Karpas-422 (cell line): ENCODE results near the gene RPAP2. TPM values are rescaled to one million over a fixed set of nuclear protein-coding genes. Genes with fewer than 3 reads are reported as not detected.
"Not testable (repeated sequence)": the region's sequence is repeated elsewhere in the genome, so short reads cannot be mapped to it uniquely, and the experiment has no call there.

Experiments
- DNase-seq: peaks from one replicate; pipeline ENCODE4 v3.0.0-alpha.2; 2015
- H2AFZ ChIP-seq: fragments of 200-600 bp; sonication (generic); 2 replicates; pipeline ENCODE4 v1.6.1; 2014; ENCODE audit warnings: antibody characterized with exemption, low read length, mixed read lengths
- H3K27ac ChIP-seq: fragments of 200-600 bp; sonication (generic); 2 replicates; pipeline ENCODE4 v1.5.1; 2014; ENCODE audit warnings: mild to moderate bottlenecking, low read length, moderate library complexity
- H3K27me3 ChIP-seq: fragments of 200-600 bp; sonication (generic); 2 replicates; pipeline ENCODE4 v1.6.1; 2014; ENCODE audit warnings: low read length, mixed read lengths
- H3K36me3 ChIP-seq: fragments of 200-600 bp; sonication (generic); 2 replicates; pipeline ENCODE4 v1.6.1; 2014; ENCODE audit warnings: low read length, mixed read lengths; ENCODE audit not compliant: insufficient read depth
- H3K4me1 ChIP-seq: fragments of 200-600 bp; sonication (generic); 2 replicates; pipeline ENCODE4 v1.6.1; 2014; ENCODE audit warnings: mild to moderate bottlenecking, low read length, mixed read lengths
- H3K4me2 ChIP-seq: fragments of 200-600 bp; sonication (generic); 2 replicates; pipeline ENCODE4 v1.6.1; 2014; ENCODE audit warnings: low read length, low read depth, mild to moderate bottlenecking; ENCODE audit not compliant: poor library complexity, severe bottlenecking
- H3K4me3 ChIP-seq: fragments of 200-600 bp; sonication (generic); 2 replicates; pipeline ENCODE4 v1.5.1; 2014; ENCODE audit warnings: mild to moderate bottlenecking, antibody characterized with exemption, low read length, mixed read lengths
- H3K79me2 ChIP-seq: fragments of 200-600 bp; sonication (generic); 2 replicates; pipeline ENCODE4 v1.6.1; 2014; ENCODE audit warnings: mild to moderate bottlenecking, low read length, mixed read lengths
- H3K9ac ChIP-seq: fragments of 200-600 bp; sonication (generic); 2 replicates; pipeline ENCODE4 v1.6.0; 2014; ENCODE audit warnings: low read length
- H3K9me2 ChIP-seq: fragments of 200-600 bp; sonication (generic), shearing (Covaris generic); replicated peaks from 2 replicates; pipeline ENCODE4 v1.6.0; 2014; ENCODE audit warnings: mild to moderate bottlenecking, low read length, moderate library complexity; ENCODE audit not compliant: insufficient read depth
- H3K9me3 ChIP-seq: fragments of 300-700, 200-600 bp; sonication (generic); 2 replicates; pipeline ENCODE4 v1.6.1; 2014; ENCODE audit warnings: low read length, mixed read lengths
- H4K20me1 ChIP-seq: fragments of 200-600 bp; sonication (generic); 2 replicates; pipeline ENCODE4 v1.6.1; 2014; ENCODE audit warnings: mild to moderate bottlenecking, antibody characterized with exemption, low read length, low read depth; ENCODE audit not compliant: insufficient read depth
- total RNA-seq: library from RNA; depleted of rRNA; stranded (reverse); fragments of >200 nt; shearing (Covaris generic); gene quantifications from 2 replicates; pipeline ENCODE4 v1.2.3, GENCODE V29; 2014; ENCODE audit warnings: low replicate concordance

Gene RPAP2
- total RNA-seq, 1 experiment from 2014 or later: 19.2 TPM

DNA sequence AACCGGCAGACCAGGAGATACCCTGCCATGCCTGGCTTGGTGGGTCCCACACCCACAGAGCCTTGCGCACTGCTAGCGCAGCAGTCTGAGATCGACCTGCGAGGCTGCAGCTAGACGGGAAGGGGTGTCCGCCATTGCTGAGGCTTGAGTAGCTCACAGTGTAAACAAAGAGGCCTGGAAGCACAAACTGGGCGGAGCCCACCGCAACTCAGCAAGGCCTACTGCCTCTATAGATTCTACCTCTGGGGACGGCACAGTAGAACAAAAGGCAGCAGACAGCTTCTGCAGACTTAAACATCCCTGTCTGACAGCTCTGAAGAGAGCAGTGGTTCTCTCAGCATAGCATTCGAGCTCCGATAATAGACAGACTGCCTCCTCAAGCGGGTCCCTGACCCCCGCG is 19.1 kb upstream of the RPAP2 start:
- not testable (repeated sequence) for H3K9me3 ChIP-seq, H3K27ac ChIP-seq, H4K20me1 ChIP-seq, H2AFZ ChIP-seq, H3K4me1 ChIP-seq, H3K9me2 ChIP-seq, H3K9ac ChIP-seq, DNase-seq, H3K4me3 ChIP-seq, H3K27me3 ChIP-seq, H3K4me2 ChIP-seq
- Histone ChIP-seq H3K79me2 (peaks cover 12% of the 10 kb centered on the region), H3K36me3 (peaks cover 12% of the 10 kb centered on the region; the same call in 1 of the 2 replicates)

DNA sequence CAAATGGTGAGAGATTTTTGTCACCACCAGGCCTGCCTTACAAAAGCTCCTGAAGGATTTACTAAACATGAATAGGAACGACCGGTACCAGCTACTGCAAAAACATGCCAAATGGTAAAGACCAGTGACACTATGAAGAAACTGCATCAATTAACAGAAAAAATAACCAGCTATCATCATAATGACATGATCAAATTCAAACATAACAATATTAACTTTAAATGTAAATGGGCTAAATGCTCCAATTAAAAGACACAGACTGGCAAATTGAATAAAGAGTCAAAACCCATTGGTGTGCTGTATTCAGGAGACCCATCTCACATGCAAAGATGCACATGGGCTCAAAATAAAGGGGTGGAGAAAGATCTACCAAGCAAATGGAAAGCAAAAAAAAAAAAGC is 17.4 kb upstream of the RPAP2 start:
- not testable (repeated sequence) for H3K4me2 ChIP-seq, H3K4me3 ChIP-seq, H2AFZ ChIP-seq, H3K27me3 ChIP-seq, H3K9me3 ChIP-seq, DNase-seq, H3K9ac ChIP-seq, H3K4me1 ChIP-seq, H3K27ac ChIP-seq, H4K20me1 ChIP-seq, H3K9me2 ChIP-seq
- Histone ChIP-seq H3K36me3 (peaks cover 22% of the 10 kb centered on the region), H3K79me2 (peaks cover 17% of the 10 kb centered on the region)

DNA sequence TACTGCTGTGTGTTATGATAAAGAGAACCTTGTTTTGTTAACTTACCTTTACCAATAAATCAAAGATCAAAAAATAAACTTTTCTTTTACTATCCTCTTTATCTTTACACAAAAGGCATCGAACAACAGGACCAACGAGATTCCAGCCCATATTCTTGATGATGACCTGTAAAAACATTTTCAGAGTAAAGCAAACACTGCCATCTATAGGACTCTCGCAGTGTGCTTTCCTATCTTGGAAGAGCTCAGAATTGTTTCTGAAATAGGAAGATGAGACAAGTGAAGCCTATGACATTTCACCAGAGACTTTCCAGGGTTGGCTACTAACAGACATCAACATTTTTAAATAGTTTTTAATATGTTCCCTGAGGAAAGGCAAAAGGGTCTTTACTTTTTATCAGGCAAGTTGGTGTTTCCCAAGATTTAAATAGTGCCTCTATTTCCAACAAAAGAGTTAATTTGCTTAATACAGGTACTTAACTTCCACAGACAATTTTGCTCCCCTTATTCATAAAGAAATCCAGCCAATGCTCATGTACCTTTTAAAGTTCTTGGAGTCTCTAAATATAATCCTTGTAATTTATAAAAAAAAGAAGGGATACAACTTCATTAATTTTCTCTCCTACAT is 7.4 kb upstream of the RPAP2 start:
- Histone ChIP-seq H3K79me2 (peaks cover 36% of the 10 kb centered on the region), H3K36me3 (peaks cover 57% of the 10 kb centered on the region)
- peak; percentile 58 for DNase-seq

DNA sequence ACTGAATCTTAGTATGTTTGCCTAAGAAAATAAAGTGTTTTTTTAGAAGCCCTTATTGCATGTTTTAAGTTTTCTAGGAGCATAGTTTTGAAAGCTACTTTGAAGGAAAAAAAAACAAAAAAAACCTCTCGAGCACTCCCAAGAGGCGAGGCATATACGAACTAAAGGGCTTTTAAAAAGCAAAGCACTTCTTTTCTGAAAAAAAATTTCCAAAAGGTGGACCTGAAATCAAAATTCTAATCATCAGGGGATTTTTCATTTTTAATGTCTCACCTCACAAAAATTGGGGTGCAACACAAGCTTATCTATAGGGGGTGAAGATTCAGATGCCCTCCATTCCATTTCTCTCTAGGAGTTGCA is 666 bp upstream of the RPAP2 start:
- Histone ChIP-seq H3K4me3 (peak overlapping the region; percentile 97), H3K4me1 (peaks cover 23% of the 10 kb centered on the region), H3K4me2 (peak overlapping the region; percentile 95), H2AFZ (peak overlapping the region; percentile 99), H3K9me3 (no peaks in the 10 kb centered on the region), H4K20me1 (no peaks in the 10 kb centered on the region), H3K27me3 (no peaks in the 10 kb centered on the region), H3K27ac (peak overlapping the region; percentile 70), H3K79me2 (peaks cover 79% of the 10 kb centered on the region), H3K9ac (peak overlapping the region; percentile 93), H3K9me2 (no peaks in the 10 kb centered on the region), H3K36me3 (peaks cover 34% of the 10 kb centered on the region)
- DNase-seq: no peak

More for the DNA sequence above, 7.4 kb upstream of the RPAP2 start:
- H3K9ac ChIP-seq: no peak overlapping the region
- no peaks in the 10 kb centered on the region for H3K9me2 ChIP-seq
- no peak overlapping the region for H3K4me2 ChIP-seq
- H3K27me3 ChIP-seq: no peaks in the 10 kb centered on the region
- H3K4me3 ChIP-seq: no peak overlapping the region
- H3K27ac ChIP-seq: no peak overlapping the region
- no peaks in the 10 kb centered on the region for H3K4me1 ChIP-seq
- H2AFZ ChIP-seq: no peak overlapping the region
- no peaks in the 10 kb centered on the region for H3K9me3 ChIP-seq
- no peaks in the 10 kb centered on the region for H4K20me1 ChIP-seq

- Histone ChIP-seq H2AFZ (peak overlapping the region; percentile 99), H3K27me3 (no peaks in the 10 kb centered on the region), H3K9ac (peak overlapping the region; percentile 93), H3K36me3 (peaks cover 35% of the 10 kb centered on the region), H3K79me2 (peaks cover 79% of the 10 kb centered on the region), H3K27ac (peak overlapping the region; percentile 9; the same call in 1 of the 2 replicates), H4K20me1 (no peaks in the 10 kb centered on the region), H3K4me1 (peaks cover 23% of the 10 kb centered on the region), H3K4me3 (peak overlapping the region; percentile 97), H3K9me3 (no peaks in the 10 kb centered on the region), H3K9me2 (no peaks in the 10 kb centered on the region), H3K4me2 (peak overlapping the region; percentile 95)
- peak; percentile 58 for DNase-seq
Observed at GRCh38 chr1:92299477-92300150, 755 bp downstream of the RPAP2 start.

DNA sequence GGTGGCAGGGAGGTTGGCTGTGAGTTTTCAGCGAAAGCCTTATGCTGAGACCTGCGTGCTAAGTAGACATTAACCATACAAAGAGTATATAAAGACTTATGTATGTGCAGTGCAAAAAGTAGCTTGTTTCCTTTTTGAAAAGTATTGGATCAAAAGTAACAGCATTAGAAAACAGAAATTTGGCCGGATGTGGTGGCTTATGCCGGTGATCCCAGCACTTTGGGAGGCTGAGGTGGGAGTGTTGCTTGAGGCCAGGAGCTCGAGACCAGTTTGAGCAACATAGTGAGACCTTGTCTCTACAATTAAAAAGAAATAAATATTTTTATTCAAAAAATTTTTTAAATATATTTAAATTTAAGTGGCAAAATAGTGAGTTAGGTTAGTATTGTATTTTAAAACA is 2.2 kb downstream of the RPAP2 start:
- Histone ChIP-seq H3K4me1 (peaks cover 23% of the 10 kb centered on the region), H3K4me2 (peak overlapping the region; percentile 95), H3K36me3 (peaks cover 28% of the 10 kb centered on the region), H3K4me3 (no peak overlapping the region), H3K79me2 (peaks cover 69% of the 10 kb centered on the region), H3K9me3 (no peaks in the 10 kb centered on the region), H3K9me2 (no peaks in the 10 kb centered on the region), H3K27me3 (no peaks in the 10 kb centered on the region), H4K20me1 (no peaks in the 10 kb centered on the region), H2AFZ (no peak overlapping the region), H3K27ac (no peak overlapping the region), H3K9ac (no peak overlapping the region)
- no peak for DNase-seq

DNA sequence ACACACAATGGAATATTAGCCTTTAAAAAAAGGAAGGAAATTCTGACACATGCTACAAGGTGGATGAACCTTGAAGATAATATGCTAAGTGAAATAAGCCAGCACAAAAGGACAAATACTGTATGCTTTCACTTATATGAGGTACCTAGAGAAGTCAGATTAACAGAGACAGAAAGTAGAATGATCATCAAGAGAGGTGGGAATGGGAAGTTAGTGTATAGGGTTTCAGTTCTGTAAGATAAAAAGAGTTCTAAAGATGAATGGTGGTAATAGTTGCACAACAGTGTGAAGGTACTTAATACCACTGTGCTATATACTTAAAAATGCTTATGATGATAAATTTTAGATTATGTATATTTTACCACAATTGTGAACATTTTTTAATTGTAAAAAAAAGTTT is 7.2 kb downstream of the RPAP2 start:
- Histone ChIP-seq H3K27me3 (no peaks in the 10 kb centered on the region), H3K36me3 (peaks cover 27% of the 10 kb centered on the region), H3K9me2 (no peaks in the 10 kb centered on the region), H3K9ac (no peak overlapping the region), H2AFZ (no peak overlapping the region), H3K79me2 (peaks cover 21% of the 10 kb centered on the region), H3K4me3 (no peak overlapping the region), H3K27ac (no peak overlapping the region), H4K20me1 (no peaks in the 10 kb centered on the region), H3K4me1 (peaks cover under 1% of the 10 kb centered on the region), H3K4me2 (no peak overlapping the region), H3K9me3 (no peaks in the 10 kb centered on the region)
- DNase-seq: no peak

GRCh38 chr1:92307980-92308379 is 9.1 kb downstream of the RPAP2 start:
- Histone ChIP-seq H3K9me3 (no peaks in the 10 kb centered on the region), H3K79me2 (peaks cover 11% of the 10 kb centered on the region), H2AFZ (no peak overlapping the region), H3K27ac (no peak overlapping the region), H3K27me3 (no peaks in the 10 kb centered on the region), H3K4me2 (no peak overlapping the region), H3K9ac (no peak overlapping the region), H3K4me1 (no peaks in the 10 kb centered on the region), H3K36me3 (peaks cover 33% of the 10 kb centered on the region), H3K4me3 (no peak overlapping the region), H4K20me1 (no peaks in the 10 kb centered on the region), H3K9me2 (no peaks in the 10 kb centered on the region)
- DNase-seq: no peak
